Pulmonary artery endothelial cell (primary cell): ENCODE data around the gene TNFSF4. TPM values are rescaled to one million over a fixed set of nuclear protein-coding genes. Genes with fewer than 3 reads are reported as not detected.
A peak's percentile ranks its signal among the peaks of the same experiment; 100 is the strongest.
"Not testable (repeated sequence)": the region's sequence is repeated elsewhere in the genome, so short reads cannot be mapped to it uniquely, and the experiment has no call there.

Experiments used
- DNase-seq: peaks from one replicate; pipeline ENCODE4 v3.0.0-alpha.2; 2011; ENCODE audit warnings: low read depth, low spot score
- total RNA-seq: library from RNA; depleted of rRNA; stranded (reverse); fragments of >200 nt; gene quantifications from 2 replicates; pipeline ENCODE4 v1.2.3, GENCODE V29; 2014

Gene TNFSF4
- total RNA-seq, 1 donor from 2014 or later, result 49.1 TPM

DNA sequence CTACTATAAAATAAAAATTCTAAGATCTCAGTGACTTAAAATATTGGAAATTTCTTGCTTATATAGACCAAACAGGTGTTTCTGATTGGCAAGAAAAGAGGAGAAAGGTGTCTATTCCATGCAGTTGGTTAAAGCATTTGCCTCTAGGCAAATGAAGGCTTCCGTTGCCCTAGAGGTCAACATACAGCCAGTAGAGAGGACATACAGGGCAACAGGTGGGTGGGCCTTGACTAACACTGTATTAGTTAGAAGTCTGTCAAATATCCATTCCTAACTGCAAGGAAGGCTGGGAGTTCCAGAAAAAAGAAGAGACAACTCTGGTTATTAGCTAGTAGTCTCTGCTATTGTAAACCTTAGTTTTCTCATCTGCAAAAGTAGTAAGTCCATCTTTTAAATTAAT lies 43.0 kb downstream of the TNFSF4 start:
- DNase-seq, result no peak

DNA sequence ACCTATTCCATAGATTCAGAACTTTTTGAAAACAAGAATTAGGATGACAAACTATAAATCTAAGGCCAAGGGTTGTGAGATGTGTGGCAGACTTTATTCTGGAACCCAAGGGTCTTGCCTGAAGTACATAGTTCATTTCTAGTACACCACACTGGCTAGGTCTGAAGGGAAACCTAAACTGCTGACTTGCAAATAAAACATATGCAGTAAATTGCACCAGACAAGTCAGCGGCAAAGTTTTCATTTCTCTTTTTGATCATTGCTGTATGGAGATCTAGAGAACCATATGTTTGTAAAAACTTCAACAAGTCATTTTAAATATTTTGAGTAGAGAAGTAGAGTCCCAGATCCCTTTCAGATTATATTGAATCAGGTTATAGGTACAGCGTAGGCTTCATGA lies 43.9 kb downstream of the TNFSF4 start:
- no peak for DNase-seq

DNA sequence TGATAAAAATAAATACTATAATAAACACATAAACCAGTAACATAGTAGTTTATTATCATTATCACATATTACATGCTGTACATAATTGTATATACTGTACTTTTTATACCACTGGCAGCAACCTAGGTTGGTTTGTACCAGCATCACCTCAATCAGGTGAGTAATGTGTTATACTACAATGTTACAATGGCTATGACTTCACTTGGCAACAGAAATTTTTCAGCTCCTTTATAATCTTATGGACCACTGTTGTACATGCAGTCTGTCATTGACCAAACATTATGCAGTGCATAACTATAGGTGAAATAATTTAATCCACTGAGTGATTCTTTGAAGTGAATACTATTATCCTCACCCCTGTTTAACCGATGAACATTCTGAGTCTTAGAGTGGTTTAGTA lies 44.5 kb downstream of the TNFSF4 start:
- DNase-seq, result no peak

DNA sequence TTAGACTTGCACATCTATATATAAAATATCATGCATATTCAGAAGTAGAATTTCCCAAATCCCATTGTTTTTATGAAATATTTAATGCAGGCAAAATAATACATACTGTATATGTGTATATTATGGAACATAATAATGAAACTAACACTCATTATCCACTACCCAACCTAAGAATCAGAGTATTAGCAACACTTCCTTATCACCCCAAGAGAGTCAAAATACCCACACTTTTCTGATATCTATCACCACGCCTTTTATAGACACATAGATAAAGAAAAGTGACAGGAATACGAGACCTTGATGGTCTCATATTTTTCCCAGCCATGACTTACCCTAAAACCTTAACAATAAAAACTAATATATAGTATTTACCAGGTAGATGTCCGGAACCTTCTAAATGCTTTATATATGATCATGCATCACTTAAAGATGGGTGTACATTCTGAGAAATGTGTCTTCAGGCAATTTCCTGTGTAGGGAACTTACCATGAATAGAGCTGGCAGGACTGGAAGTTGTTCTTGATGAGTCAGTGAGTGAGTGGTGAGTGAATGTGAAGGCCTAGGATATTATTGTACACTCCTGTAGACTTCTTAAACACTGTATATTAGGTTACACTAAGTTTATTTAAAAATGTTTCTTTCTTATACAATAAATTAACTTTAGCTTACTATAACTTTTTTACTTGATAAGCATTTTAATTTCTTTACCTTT lies 45.5 kb downstream of the TNFSF4 start:
- DNase-seq, result peak; percentile 58

DNA sequence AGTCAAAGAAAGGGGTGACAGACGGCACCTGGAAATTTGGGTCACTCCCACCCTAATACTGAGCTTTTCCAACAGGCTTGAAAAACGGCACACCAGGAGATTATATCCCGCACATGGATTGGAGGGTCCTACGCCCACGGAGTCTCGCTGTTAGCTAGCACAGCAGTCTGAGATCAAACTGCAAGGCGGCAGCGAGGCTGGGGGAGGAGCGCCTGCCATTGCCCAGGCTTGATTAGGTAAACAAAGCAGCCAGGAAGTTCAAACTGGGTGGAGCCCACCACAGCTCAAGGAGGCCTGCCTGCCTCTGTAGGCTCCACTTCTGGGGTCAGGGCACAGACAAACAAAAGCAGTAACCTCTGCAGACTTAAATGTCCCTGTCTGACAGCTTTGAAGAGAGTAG lies 53.2 kb downstream of the TNFSF4 start:
- not testable (repeated sequence) for DNase-seq

DNA sequence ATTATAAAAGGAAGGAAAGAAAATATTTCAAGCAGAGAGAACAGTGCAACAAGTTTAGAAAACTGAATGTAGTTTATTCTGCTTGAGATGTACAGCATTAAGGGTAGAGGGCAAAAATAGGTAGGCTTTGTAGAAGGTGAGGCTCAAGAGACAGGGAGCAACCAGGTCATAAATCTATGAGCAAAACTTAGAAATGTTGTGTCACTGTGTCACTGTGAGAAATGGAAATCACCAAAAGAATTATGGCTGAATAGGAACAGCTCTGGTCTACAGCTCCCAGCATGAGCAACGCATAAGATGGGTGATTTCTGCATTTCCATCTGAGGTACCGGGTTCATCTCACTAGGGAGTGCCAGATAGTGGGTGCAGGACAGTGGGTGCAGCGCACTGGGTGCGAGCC lies 53.6 kb downstream of the TNFSF4 start:
- DNase-seq, result no peak

DNA sequence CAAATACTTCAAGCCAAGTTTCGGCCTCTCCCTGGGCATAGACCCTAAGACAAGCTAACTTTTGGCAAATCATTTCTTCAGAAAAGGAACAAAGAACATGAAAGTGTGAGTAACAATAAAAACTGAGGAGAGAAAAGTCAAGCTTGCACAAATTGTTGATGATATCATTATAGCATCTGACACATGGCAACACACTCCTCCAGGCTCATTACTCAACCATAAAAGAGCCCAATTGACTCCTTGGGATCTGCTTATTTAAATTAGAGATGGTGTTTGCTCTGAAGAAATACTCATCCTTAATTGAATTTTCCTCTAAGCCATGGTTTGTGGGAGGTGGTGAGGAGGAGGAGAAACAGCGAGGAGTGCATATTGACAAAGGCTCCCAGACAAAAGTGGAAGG lies 54.5 kb downstream of the TNFSF4 start:
- no peak for DNase-seq

DNA sequence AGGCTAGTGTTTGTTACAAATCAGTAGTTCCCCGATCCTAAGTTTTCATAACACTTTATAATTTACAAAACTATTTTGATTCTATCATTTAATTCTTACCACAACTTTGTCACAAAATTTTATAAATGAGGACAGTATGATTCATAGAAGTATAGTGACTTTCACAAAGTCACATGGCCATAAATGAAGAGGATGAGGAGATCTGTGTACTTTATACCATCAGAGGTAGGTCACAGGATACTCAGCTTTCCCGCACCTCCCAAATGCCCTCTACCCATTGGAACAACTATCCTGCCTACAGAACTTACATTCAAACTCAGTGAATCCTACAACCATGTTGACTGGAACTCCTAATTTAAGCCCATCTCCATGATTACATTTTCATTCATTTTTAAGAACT lies 56.3 kb downstream of the TNFSF4 start:
- DNase-seq, result no peak

DNA sequence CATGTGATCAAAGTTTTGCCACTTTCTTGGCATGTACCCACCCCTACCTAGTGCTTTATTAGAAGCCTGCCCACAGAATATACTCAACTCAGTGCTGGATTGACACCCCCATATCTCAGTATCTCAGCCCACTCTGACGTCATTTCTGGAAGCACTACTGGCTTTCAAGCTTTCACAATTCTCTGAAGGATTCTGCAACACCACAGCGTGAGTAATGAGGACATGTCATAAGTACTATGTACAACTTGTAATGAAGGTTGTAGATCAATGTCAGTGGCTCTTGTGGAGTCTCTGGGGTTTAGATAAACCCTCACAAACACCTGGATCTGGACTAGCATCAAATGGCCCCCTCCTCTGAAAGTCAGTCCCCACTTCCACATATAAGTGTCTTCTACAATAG lies 57.2 kb downstream of the TNFSF4 start:
- no peak for DNase-seq

DNA sequence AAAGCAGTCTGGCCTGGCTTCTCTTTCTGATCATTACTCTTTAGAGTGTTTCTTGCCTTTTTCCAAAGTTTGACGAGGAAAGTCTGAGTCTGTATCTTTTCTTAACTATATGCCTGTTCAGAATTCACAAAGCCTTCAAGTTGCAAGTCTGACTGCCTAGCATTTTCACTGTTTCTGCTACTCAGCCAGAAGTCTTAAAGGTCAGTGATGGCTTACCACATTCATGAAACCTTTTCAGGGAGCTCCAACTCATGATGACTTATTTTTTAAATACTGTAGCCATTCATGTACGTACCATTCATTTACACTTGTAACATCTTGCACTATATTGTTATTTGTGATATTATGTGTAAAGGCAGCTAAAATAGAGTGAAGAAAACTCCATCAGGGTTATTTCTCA lies 58.2 kb downstream of the TNFSF4 start:
- no peak for DNase-seq

DNA sequence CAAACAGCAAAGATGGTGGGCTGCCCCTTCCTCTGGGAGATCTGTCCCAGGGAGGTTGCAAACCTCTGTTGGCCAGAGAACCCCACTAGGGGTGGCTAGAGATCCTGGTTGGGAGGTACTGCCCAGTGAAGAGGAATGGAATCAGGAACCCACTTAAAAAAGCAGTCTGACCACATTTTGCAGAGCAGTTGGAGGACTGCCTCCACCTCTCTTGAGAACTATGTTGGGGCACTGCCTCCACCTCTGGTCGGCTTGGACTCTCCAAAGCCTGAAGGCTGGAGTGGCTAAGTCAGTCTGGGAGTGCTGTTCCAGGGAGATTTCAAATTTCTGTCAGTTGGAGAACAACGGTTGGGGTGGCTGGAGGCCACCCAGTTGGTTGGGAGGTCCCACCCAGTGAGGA lies 58.6 kb downstream of the TNFSF4 start:
- DNase-seq, result no peak

DNA sequence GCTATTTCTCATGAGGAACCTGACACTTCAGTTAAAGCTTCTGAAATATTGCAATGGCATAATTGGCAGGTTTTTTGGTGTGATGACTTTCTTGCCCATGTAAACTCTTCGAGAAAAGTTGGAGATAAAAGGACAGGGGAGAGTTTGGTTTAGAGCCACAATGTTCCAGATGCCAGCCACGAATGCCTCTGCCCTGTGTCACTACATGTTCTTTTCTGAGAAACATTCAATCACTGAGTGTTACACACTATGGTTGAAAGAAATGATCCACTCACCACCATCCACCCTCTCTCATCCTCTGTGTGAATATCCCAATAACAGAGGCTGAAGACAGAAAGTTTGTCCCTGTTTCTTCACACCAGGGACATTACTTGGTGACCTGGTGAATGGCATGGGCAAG lies 66.4 kb downstream of the TNFSF4 start:
- no peak for DNase-seq

DNA sequence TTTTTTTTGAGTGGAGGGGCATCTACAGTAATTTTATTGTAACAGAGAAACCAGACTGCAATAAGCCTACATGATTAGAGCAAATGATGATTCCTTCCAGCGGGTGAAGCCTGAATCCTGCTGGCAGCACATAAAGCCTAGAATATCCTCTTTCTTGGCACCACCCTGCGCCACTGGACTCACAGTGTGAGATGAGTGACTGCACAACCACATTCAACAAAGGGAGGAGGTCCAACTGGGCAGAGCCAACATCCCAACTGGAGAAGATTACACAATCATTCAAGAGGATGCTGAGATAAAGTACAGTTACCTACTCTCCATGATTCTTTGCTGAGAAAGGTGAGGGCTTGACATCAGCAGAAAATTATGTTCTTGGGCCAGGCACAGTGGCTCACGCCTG lies 67.4 kb downstream of the TNFSF4 start:
- no peak for DNase-seq

DNA sequence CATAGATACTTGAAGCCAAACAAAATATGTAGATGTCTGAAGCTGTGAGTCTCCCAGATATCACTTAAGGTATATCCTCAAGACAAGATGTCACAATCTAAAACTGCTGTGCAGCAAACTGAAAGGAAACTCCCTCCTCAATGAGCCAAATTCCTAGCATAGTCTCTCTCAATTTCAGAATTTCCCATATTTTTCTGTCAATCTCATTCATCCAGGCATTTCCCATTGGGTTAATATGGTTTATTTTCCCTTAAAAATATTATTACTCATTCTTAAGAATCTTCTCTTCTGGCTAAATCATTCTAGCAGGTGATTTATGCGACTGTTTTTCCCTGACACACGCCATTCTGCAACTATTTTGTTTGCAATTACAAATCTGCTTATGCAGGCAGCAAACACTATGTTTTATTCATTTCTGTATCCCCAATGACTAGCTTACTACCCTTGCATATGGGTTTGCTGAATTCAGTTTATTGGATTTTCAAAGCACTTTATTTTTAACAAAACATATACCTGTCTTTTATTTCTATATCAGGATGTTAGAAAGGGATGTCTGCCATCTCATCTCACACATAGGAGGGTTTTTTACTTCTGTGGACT lies 69.9 kb downstream of the TNFSF4 start:
- peak; percentile 11 for DNase-seq

DNA sequence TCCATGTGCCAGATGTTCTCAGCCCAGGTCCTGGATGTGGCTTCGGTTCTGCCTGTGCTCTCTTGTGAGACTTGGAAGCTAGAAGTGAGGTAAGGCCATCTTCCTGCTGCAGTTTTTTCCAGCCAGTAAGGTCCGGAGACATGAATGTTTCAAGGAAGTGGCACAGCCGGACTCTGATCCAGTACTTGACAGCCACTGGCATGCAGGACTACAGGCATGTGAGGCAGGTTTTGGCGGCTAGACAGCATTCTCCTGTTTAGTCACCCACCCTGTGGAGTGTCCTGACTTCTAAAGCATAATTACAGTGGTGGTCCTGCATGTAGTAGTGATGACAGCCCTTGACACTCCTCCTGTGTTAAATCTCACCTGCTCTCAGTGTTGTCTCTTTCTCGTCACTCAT lies 72.3 kb downstream of the TNFSF4 start:
- DNase-seq, result no peak

DNA sequence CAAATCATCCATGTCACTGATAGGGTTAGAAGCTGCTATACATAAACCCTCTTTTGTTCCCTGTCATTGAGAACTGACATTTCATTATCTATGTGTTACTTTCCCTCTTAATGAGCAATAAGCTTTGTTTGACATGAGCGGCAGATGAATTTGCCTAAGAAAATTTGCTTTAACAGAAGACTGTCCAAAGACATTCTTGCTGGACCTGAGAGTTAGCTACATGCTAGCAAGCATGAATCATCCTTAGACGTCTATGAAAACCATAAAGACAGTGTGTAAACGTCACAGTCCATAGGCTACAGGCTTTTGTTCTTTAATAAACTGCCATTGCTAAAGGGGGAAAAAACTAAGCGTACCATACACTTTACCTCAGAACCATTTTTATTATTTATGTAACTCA lies 73.1 kb downstream of the TNFSF4 start:
- DNase-seq, result no peak

Other genes with a start within 250 kb of the TNFSF4 start
- 41.7 and 45.6 TPM in 2 replicates for gene TNFSF18, start 156.4 kb downstream of the TNFSF4 start, total RNA-seq